ENCODE measurements around the gene ASTN2. TPM values are rescaled to one million over a fixed set of nuclear protein-coding genes. Genes with fewer than 3 reads are reported as not detected.
"Not testable (repeated sequence)": the region's sequence is repeated elsewhere in the genome, so short reads cannot be mapped to it uniquely, and the experiment has no call there.

ASTN2 gene
- polyA plus RNA-seq, 1 donor from 2014 or later = 6.8 TPM

GRCh38 chr9:116837018-116837989 is 577.6 kb downstream of the ASTN2 start:
- Histone ChIP-seq H2AFZ (ENCODE audit: low read depth, low read length) (no peak overlapping the region), H3K9me3 (ENCODE audit: low read length) (no peaks in the 10 kb centered on the region), H3K9me2 (ENCODE audit: insufficient read depth, low read length) (no peaks in the 10 kb centered on the region), H4K20me1 (ENCODE audit: insufficient read depth) (no peaks in the 10 kb centered on the region), H3F3A (ENCODE audit: insufficient read depth, low read length, poor library complexity, severe bottlenecking) (no peaks in the 10 kb centered on the region), H3K9ac (ENCODE audit: low read length) (no peak overlapping the region), H3K4me3 (ENCODE audit: low read length) (no peak overlapping the region), H3K27ac (ENCODE audit: low read length) (no peak overlapping the region), H3K27me3 (ENCODE audit: insufficient read depth, low read depth, low read length) (no peaks in the 10 kb centered on the region), H3K36me3 (ENCODE audit: insufficient read depth, low read length) (no peaks in the 10 kb centered on the region), H3K4me2 (ENCODE audit: low read length) (no peak overlapping the region), H3K79me2 (replicated peaks; ENCODE audit: insufficient read depth, low read length) (no peaks in the 10 kb centered on the region)
- TF ChIP-seq EZH2 (IDR thresholded peaks at IDR 0.05; ENCODE audit: borderline replicate concordance, insufficient read depth, low read length, poor library complexity, severe bottlenecking) = no peak
- TF ChIP-seq CTCF (IDR thresholded peaks at IDR 0.05; ENCODE audit: poor library complexity, severe bottlenecking) = no peak
- TF ChIP-seq SMC3 (conservative IDR thresholded peaks at IDR 0.05; ENCODE audit: poor library complexity) = no peak
- TF ChIP-seq EP300 (conservative IDR thresholded peaks at IDR 0.05; ENCODE audit: poor library complexity, severe bottlenecking) = no peak
- TF ChIP-seq REST (IDR thresholded peaks at IDR 0.05; ENCODE audit: borderline replicate concordance) = no peak
- TF ChIP-seq MXI1 (conservative IDR thresholded peaks at IDR 0.05; ENCODE audit: poor library complexity, severe bottlenecking) = no peak
- no peak for TF ChIP-seq POLR2AphosphoS5 (IDR thresholded peaks at IDR 0.05)
- no peak for TF ChIP-seq TAF1 (IDR thresholded peaks at IDR 0.05; ENCODE audit: low read depth)
- no peak for TF ChIP-seq RAD21 (conservative IDR thresholded peaks at IDR 0.05)

GRCh38 chr9:116830321-116830720 is 584.5 kb downstream of the ASTN2 start:
- not testable (repeated sequence) for H2AFZ ChIP-seq (ENCODE audit: low read depth, low read length); H3K27me3 ChIP-seq (ENCODE audit: insufficient read depth, low read depth, low read length); H3K9ac ChIP-seq (ENCODE audit: low read length); H3K4me3 ChIP-seq (ENCODE audit: low read length); H3K4me2 ChIP-seq (ENCODE audit: low read length); H3K79me2 ChIP-seq (replicated peaks; ENCODE audit: insufficient read depth, low read length); H3K36me3 ChIP-seq (ENCODE audit: insufficient read depth, low read length); H4K20me1 ChIP-seq (ENCODE audit: insufficient read depth); H3K27ac ChIP-seq (ENCODE audit: low read length); H3K9me2 ChIP-seq (ENCODE audit: insufficient read depth, low read length); H3F3A ChIP-seq (ENCODE audit: insufficient read depth, low read length, poor library complexity, severe bottlenecking); H3K9me3 ChIP-seq (ENCODE audit: low read length)
